Stomach (tissue), 4 donors: ENCODE data around the gene FANCC.

Experiments
- CTCF ChIP-seq, 7 experiments: fragments of 450-650 bp in 4 of 7; fragments of 200-600 bp in 3 of 7; sonication (generic) in 3 of 7; IDR thresholded peaks; one replicate each; pipeline ENCODE4 v1.5.1; 2016 to 2019; ENCODE audit warnings: antibody characterized with exemption in 7 of 7, control low read depth in 2 of 7, mild to moderate bottlenecking in 1 of 7
- POLR2A ChIP-seq, 4 donors: fragments of 450-650 bp; IDR thresholded peaks; one replicate each; pipeline ENCODE4 v1.6.1; 2016; ENCODE audit warnings: antibody characterized with exemption in 4 of 4, control low read depth in 2 of 4, mild to moderate bottlenecking in 1 of 4, moderate library complexity in 1 of 4

GRCh38 chr9:95083086-95083768 lies 234.3 kb downstream of the FANCC start:
- TF ChIP-seq CTCF (IDR thresholded peaks at IDR 0.05): no peak
- TF ChIP-seq POLR2A (IDR thresholded peaks at IDR 0.05): no peak
